Mucosa of gallbladder (tissue), 1 donor: Measurements from ENCODE around the gene FHIP1A. TPM values are rescaled to one million over a fixed set of nuclear protein-coding genes. Genes with fewer than 3 reads are reported as not detected.

ENCODE experiments used
- DNase-seq: peaks from one replicate; pipeline ENCODE4 v3.0.0-alpha.2; 2020; ENCODE audit warnings: low spot score
- total RNA-seq: library from RNA; stranded (reverse); gene quantifications from one replicate; pipeline ENCODE4 v1.2.1, GENCODE V29; 2021
- donor health status: DM: no; HTN: no; CAD: no.

FHIP1A gene
- total RNA-seq, 1 donor from 2014 or later: 17.7 TPM

DNA sequence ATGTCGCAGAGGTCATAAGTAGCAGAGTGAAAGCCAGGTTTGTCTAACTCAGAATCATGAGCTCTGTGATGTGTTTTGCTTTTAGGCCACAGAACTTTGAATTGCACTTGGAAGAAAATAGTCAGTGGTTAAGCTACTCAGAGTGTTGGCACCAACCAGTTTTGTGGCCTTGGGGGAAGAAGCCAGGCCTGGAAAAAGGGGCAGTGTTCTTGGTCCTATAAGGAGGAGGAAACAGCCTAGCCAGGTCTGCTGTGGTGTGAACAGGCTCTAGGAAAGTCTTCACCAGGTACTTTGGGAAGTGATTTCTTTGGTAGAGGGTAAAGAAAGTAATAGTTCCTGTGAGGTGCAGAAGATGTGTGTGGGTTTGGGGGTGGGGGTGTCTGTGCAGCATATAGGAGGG lies 49.2 kb downstream of the FHIP1A start:
- no peak for DNase-seq

Other genes with a start within 250 kb of the FHIP1A start
- not detected for gene PRSS48, start 132.0 kb upstream of the FHIP1A start, total RNA-seq
- gene SH3D19, start 83.6 kb upstream of the FHIP1A start, total RNA-seq: 136 TPM